Adipose tissue (tissue), 3 donors: Measurements from ENCODE around the gene SLFN5. TPM values are rescaled to one million over a fixed set of nuclear protein-coding genes. Genes with fewer than 3 reads are reported as not detected.
"Not testable (repeated sequence)": the region's sequence is repeated elsewhere in the genome, so short reads cannot be mapped to it uniquely, and the experiment has no call there.

Source experiments
- H3K27ac ChIP-seq: one replicate; pipeline ENCODE4 v1.5.1; 2013; ENCODE audit warnings: low read depth, low read length
- WGBS, 3 donors: extraction: QIAGEN DNeasy Blood & Tissue Kit; methylation state at CpG; one replicate each; pipeline ENCODE4 v1.1.7; 2013; 5-methylcytosine and 5-hydroxymethylcytosine counted together
- polyA plus RNA-seq, 3 donors: library from polyadenylated mRNA; stranded (reverse); fragments of 200-250 nt; gene quantifications; one replicate each; pipeline ENCODE4 v1.2.3, GENCODE V29; 2013
- donor health status: healthy with polysubstance abuse.
- donor health status: Bipolar disorder and iron deficiency.
- donor health status: healthy.

Gene SLFN5
- polyA plus RNA-seq, 3 donors, result 3.6 to 14.9 (median 11.9) TPM

GRCh38 chr17:35278454-35278853 lies 35.6 kb downstream of the SLFN5 start:
- 79 to 89% (median 81%) methylated on average over 6 of the region's 6 CpGs for WGBS, 3 donors
- not testable (repeated sequence) for H3K27ac ChIP-seq

- 94 to 98% (median 97%) methylated on average over 22 to 29 of the region's 29 CpGs for WGBS, 3 donors
- H3K27ac ChIP-seq, result not testable (repeated sequence)
Observed at GRCh38 chr17:35278876-35279275, 36.0 kb downstream of the SLFN5 start.

GRCh38 chr17:35283767-35284166 lies 40.9 kb downstream of the SLFN5 start:
- no peak overlapping the region for H3K27ac ChIP-seq

- 72 to 86% (median 83%) methylated on average over 2 of the region's 2 CpGs for WGBS, 3 donors
- H3K27ac ChIP-seq, result no peak overlapping the region
Observed at GRCh38 chr17:35284955-35285354, 42.1 kb downstream of the SLFN5 start.

- H3K27ac ChIP-seq, result no peak overlapping the region
- 39 to 67% (median 57%) methylated on average over 2 of the region's 2 CpGs for WGBS, 3 donors
Observed at GRCh38 chr17:35286120-35286781, 43.4 kb downstream of the SLFN5 start.

GRCh38 chr17:35287286-35287811 lies 44.5 kb downstream of the SLFN5 start:
- 76 to 79% methylated on average over 1 of the region's 1 CpG; no CpG with 5 or more reads in 1 of the 3 donors for WGBS, 3 donors

GRCh38 chr17:35289222-35289621 lies 46.4 kb downstream of the SLFN5 start:
- 58 to 60% (median 58%) methylated on average over 1 of the region's 1 CpG for WGBS, 3 donors
- no peak overlapping the region for H3K27ac ChIP-seq

More at GRCh38 chr17:35287286-35287811, 44.5 kb downstream of the SLFN5 start:
- H3K27ac ChIP-seq, result no peak overlapping the region

- H3K27ac ChIP-seq, result no peak overlapping the region
- 83 to 89% (median 83%) methylated on average over 1 of the region's 1 CpG for WGBS, 3 donors
Observed at GRCh38 chr17:35291802-35292201, 48.9 kb downstream of the SLFN5 start.

GRCh38 chr17:35293151-35293847 lies 50.4 kb downstream of the SLFN5 start:
- 67 to 78% (median 71%) methylated on average over 1 of the region's 1 CpG for WGBS, 3 donors
- no peak overlapping the region for H3K27ac ChIP-seq

- 82 to 87% (median 83%) methylated on average over 1 of the region's 1 CpG for WGBS, 3 donors
- no peak overlapping the region for H3K27ac ChIP-seq
Observed at GRCh38 chr17:35294756-35295155, 51.9 kb downstream of the SLFN5 start.

- WGBS, 3 donors, result 69 to 86% (median 79%) methylated on average over 1 of the region's 1 CpG
- H3K27ac ChIP-seq, result no peak overlapping the region
Observed at GRCh38 chr17:35295686-35296085, 52.8 kb downstream of the SLFN5 start.

GRCh38 chr17:35297666-35298065 lies 54.8 kb downstream of the SLFN5 start:
- WGBS, 3 donors, result 80 to 89% (median 87%) methylated on average over 2 of the region's 2 CpGs
- H3K27ac ChIP-seq, result no peak overlapping the region

GRCh38 chr17:35298639-35299038 lies 55.8 kb downstream of the SLFN5 start:
- H3K27ac ChIP-seq, result no peak overlapping the region

- 32 to 82% (median 58%) methylated on average over 5 of the region's 5 CpGs for WGBS, 3 donors
- no peak overlapping the region for H3K27ac ChIP-seq
Observed at GRCh38 chr17:35299135-35299534, 56.3 kb downstream of the SLFN5 start.

- not testable (repeated sequence) for H3K27ac ChIP-seq
- 47 to 69% (median 63%) methylated on average over 3 of the region's 3 CpGs for WGBS, 3 donors
Observed at GRCh38 chr17:35309345-35309744, 66.5 kb downstream of the SLFN5 start.

GRCh38 chr17:35312346-35312745 lies 69.5 kb downstream of the SLFN5 start:
- H3K27ac ChIP-seq, result no peak overlapping the region
- 57 to 62% (median 61%) methylated on average over 3 of the region's 3 CpGs for WGBS, 3 donors

- WGBS, 3 donors, result 16 to 20% (median 16%) methylated on average over 20 of the region's 20 CpGs
- H3K27ac ChIP-seq, result no peak overlapping the region
Observed at GRCh38 chr17:35312790-35313711, 70.2 kb downstream of the SLFN5 start.

GRCh38 chr17:35313875-35314409 lies 71.1 kb downstream of the SLFN5 start:
- WGBS, 3 donors, result 20 to 29% (median 29%) methylated on average over 19 of the region's 19 CpGs
- H3K27ac ChIP-seq, result no peak overlapping the region
